ENCODE data around the gene DHRS3. TPM values are rescaled to one million over a fixed set of nuclear protein-coding genes. Genes with fewer than 3 reads are reported as not detected.

The DHRS3 gene
- total RNA-seq, 4 donors from 2014 or later: 180 to 449 (median 358) TPM

DNA sequence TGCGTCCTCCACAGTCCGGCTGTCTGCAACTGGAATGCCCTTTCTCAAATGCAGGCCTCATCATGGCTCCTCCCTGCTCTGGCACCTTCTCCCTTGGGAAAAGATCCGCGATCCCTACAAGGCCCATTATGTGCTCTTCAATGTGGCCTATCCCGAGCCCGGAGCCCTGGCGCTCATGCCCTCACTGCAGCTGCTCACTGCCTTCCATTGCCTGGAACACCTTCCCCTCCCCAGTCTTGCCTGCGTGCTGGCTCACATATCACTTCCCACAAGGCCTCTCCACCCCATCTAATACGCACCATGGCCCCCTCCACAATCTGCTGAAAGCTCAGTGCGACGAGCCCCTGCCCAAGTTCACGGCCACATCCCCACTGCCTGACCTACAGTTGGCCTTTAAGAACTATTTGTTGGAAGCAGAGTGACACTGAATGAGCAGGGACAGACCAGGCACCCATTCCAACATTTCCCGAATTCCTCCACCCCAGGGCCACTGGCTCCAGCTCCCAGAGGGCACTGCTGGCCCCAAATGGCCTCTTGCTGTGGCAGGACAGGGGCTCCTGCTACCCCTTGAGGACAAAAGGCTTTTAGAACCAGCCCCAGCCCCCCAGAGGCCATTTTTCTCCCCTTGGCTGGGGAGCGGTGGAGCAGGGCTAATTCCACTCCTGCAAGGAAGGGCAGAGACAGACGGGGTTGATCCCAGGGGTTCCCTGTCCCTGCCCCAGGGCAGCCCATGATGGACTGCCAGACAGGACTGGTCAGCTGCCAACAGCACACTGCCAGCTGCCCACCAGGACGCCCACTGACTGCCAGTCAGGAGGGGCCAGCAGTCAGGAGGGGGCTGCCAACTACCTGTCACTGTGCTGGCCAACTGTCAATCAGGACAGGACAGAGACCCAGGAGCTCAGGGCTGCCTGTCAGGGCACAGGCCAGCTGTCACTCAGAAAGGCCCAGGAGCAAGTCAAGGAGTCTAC, 64.8 kb downstream of the DHRS3 start:
- Histone ChIP-seq H3K27me3 (no peaks in the 10 kb centered on the region), H3K9me3 (no peaks in the 10 kb centered on the region), H3K36me3 (no peaks in the 10 kb centered on the region), H3K4me3 (no peak overlapping the region), H3K4me1 (peaks cover 0 to 93% (median 55%) of the 10 kb centered on the region in 4 donors), H3K27ac (peak overlapping the region; percentile 78 to 95 (median 86))
- 49% methylated on average over 12 to 16 of the region's 16 CpGs for WGBS, 2 donors
- no peak for TF ChIP-seq EP300 (IDR thresholded peaks at IDR 0.05)
- TF ChIP-seq, protein P1, sequence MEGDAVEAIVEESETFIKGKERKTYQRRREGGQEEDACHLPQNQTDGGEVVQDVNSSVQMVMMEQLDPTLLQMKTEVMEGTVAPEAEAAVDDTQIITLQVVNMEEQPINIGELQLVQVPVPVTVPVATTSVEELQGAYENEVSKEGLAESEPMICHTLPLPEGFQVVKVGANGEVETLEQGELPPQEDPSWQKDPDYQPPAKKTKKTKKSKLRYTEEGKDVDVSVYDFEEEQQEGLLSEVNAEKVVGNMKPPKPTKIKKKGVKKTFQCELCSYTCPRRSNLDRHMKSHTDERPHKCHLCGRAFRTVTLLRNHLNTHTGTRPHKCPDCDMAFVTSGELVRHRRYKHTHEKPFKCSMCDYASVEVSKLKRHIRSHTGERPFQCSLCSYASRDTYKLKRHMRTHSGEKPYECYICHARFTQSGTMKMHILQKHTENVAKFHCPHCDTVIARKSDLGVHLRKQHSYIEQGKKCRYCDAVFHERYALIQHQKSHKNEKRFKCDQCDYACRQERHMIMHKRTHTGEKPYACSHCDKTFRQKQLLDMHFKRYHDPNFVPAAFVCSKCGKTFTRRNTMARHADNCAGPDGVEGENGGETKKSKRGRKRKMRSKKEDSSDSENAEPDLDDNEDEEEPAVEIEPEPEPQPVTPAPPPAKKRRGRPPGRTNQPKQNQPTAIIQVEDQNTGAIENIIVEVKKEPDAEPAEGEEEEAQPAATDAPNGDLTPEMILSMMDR (IDR thresholded peaks at IDR 0.05): no peak
- TF ChIP-seq POLR2A (IDR thresholded peaks at IDR 0.05): no peak
- no peak for DNase-seq (ENCODE audit: low spot score in 2 of 2)

GRCh38 chr1:12552111-12552888, 65.7 kb downstream of the DHRS3 start:
- DNase-seq (ENCODE audit: low spot score in 2 of 2): no peak
- peak overlapping the region; percentile 78 to 95 (median 86) for H3K27ac ChIP-seq
- 57 to 66% methylated on average over 19 to 20 of the region's 27 CpGs for WGBS, 2 donors

GRCh38 chr1:12551584-12551983, 66.4 kb downstream of the DHRS3 start:
- H3K27ac ChIP-seq: peak overlapping the region; percentile 78 to 95 (median 86)
- no peak overlapping the region for H3K4me3 ChIP-seq
- no peak for DNase-seq (ENCODE audit: low spot score in 2 of 2)
- no peaks in the 10 kb centered on the region for H3K9me3 ChIP-seq
- TF ChIP-seq, protein P1 (IDR thresholded peaks at IDR 0.05): no peak
- no peak for TF ChIP-seq POLR2A (IDR thresholded peaks at IDR 0.05)
- TF ChIP-seq EP300 (IDR thresholded peaks at IDR 0.05): no peak
- peaks cover 0 to 93% (median 54%) of the 10 kb centered on the region in 4 donors for H3K4me1 ChIP-seq
- H3K27me3 ChIP-seq: no peaks in the 10 kb centered on the region
- no peaks in the 10 kb centered on the region for H3K36me3 ChIP-seq

More at GRCh38 chr1:12552111-12552888, 65.7 kb downstream of the DHRS3 start:
- H3K4me1 ChIP-seq: peaks cover 0 to 93% (median 56%) of the 10 kb centered on the region in 4 donors
- no peaks in the 10 kb centered on the region for H3K36me3 ChIP-seq
- H3K9me3 ChIP-seq: no peaks in the 10 kb centered on the region
- H3K4me3 ChIP-seq: no peak overlapping the region
- no peaks in the 10 kb centered on the region for H3K27me3 ChIP-seq
- TF ChIP-seq EP300 (IDR thresholded peaks at IDR 0.05): no peak
- TF ChIP-seq, protein P1 (IDR thresholded peaks at IDR 0.05): no peak
- no peak for TF ChIP-seq POLR2A (IDR thresholded peaks at IDR 0.05)

GRCh38 chr1:12549460-12550349, 68.3 kb downstream of the DHRS3 start:
- 38 to 41% methylated on average over 31 of the region's 31 CpGs for WGBS, 2 donors
- no peaks in the 10 kb centered on the region for H3K27me3 ChIP-seq
- H3K36me3 ChIP-seq: no peaks in the 10 kb centered on the region
- TF ChIP-seq EP300 (IDR thresholded peaks at IDR 0.05) (peak; percentile 71 to 88), POLR2A (IDR thresholded peaks at IDR 0.05) (peak in 1 of 2 donors; percentile 9)
- TF ChIP-seq, protein P1 (IDR thresholded peaks at IDR 0.05): no peak
- H3K9me3 ChIP-seq: no peaks in the 10 kb centered on the region
- peak overlapping the region in 1 of 4 donors; percentile 8 for H3K4me3 ChIP-seq
- H3K4me1 ChIP-seq: peaks cover 0 to 79% (median 41%) of the 10 kb centered on the region in 4 donors
- H3K27ac ChIP-seq: peak overlapping the region; percentile 73 to 90 (median 86)
- peak; percentile 86 to 93 for DNase-seq (ENCODE audit: low spot score in 2 of 2)
